Body of pancreas (tissue), 4 donors: ENCODE measurements around the gene GLCCI1. TPM values are rescaled to one million over a fixed set of nuclear protein-coding genes. Genes with fewer than 3 reads are reported as not detected.

ENCODE experiments used
- ATAC-seq: fragments of 150-250 bp; one replicate; pipeline ENCODE4 v1.9.1; 2016
- DNase-seq, 4 donors: peaks; one replicate each; pipeline ENCODE4 v3.0.0-alpha.2; 2019
- H3K27ac ChIP-seq, 4 donors: fragments of 200-600 bp; sonication (generic); 1 replicate in 3 of 4; 2 replicates in 1 of 4; pipeline versions ENCODE4 v1.5.1 to v1.6.1; 2016 to 2019; ENCODE audit warnings: mild to moderate bottlenecking in 1 of 4, mixed read lengths in 1 of 4, moderate library complexity in 1 of 4
- H3K27me3 ChIP-seq, 2 donors: fragments of 200-600 bp; sonication (generic); one replicate each; pipeline ENCODE4 v1.6.0; 2016; ENCODE audit warnings: mild to moderate bottlenecking in 1 of 2
- H3K36me3 ChIP-seq, 2 donors: fragments of 200-600 bp; sonication (generic); replicated peaks in 1 of 2; 2 replicates each; pipeline ENCODE4 v1.5.1; 2016; ENCODE audit warnings: low read depth in 2 of 2; ENCODE audit not compliant: insufficient read depth in 1 of 2
- H3K4me1 ChIP-seq: fragments of 200-600 bp; sonication (generic); one replicate; pipeline ENCODE4 v1.6.0; 2016
- H3K4me3 ChIP-seq, 2 donors: fragments of 200-600 bp; sonication (generic); 1 replicate in 1 of 2; 2 replicates in 1 of 2; pipeline ENCODE4 v1.5.1; 2016 to 2019
- H3K9me3 ChIP-seq, 3 donors: fragments of 200-600 bp; sonication (generic); 1 replicate in 2 of 3; 2 replicates in 1 of 3; pipeline ENCODE4 v1.5.1; 2016
- CTCF ChIP-seq, 7 experiments: fragments of 450-650 bp in 4 of 7; fragments of 200-600 bp in 3 of 7; sonication (generic) in 3 of 7; IDR thresholded peaks; one replicate each; pipeline ENCODE4 v1.5.1; 2016 to 2019; ENCODE audit warnings: antibody characterized with exemption in 7 of 7
- POLR2A ChIP-seq, 3 donors: fragments of 450-650 bp; IDR thresholded peaks; one replicate each; pipeline ENCODE4 v1.6.1; 2016; ENCODE audit warnings: antibody characterized with exemption in 3 of 3, mild to moderate bottlenecking in 2 of 3
- WGBS, 2 donors: methylation state at CpG; one replicate each; pipeline ENCODE4 v1.1.5; 2017; 5-methylcytosine and 5-hydroxymethylcytosine counted together
- intact Hi-C: fragments of 100-400 bp; cut with DNase I; formaldehyde crosslinking; loops from one replicate; pipeline ENCODE4 v1.15.1; 2023
- total RNA-seq, 2 donors: library from RNA; depleted of rRNA; stranded (reverse); fragments of >200 nt; gene quantifications; one replicate each; pipeline ENCODE4 v1.1.0, GENCODE V29; 2016

The GLCCI1 gene
- total RNA-seq, 2 donors from 2014 or later: 5.9 to 8.3 TPM

- Histone ChIP-seq H3K27ac (no peak overlapping the region), H3K36me3 (no peaks in the 10 kb centered on the region), H3K4me1 (peaks cover 18% of the 10 kb centered on the region), H3K9me3 (no peaks in the 10 kb centered on the region), H3K27me3 (no peaks in the 10 kb centered on the region), H3K4me3 (no peak overlapping the region)
- TF ChIP-seq CTCF (IDR thresholded peaks at IDR 0.05): no peak
- TF ChIP-seq POLR2A (IDR thresholded peaks at IDR 0.05): no peak
- DNase-seq: no peak
- 44 to 49% methylated on average over 7 of the region's 7 CpGs for WGBS, 2 donors
- intact Hi-C loops: no loop called here
- ATAC-seq: no peak
These were observed 45.8 kb upstream of the GLCCI1 start for GRCh38 chr7:7922684-7923385.

GRCh38 chr7:7923818-7924217, 44.8 kb upstream of the GLCCI1 start:
- H3K27me3 ChIP-seq: no peaks in the 10 kb centered on the region
- WGBS, 2 donors: 78 to 85% methylated on average over 1 of the region's 1 CpG
- no peaks in the 10 kb centered on the region for H3K9me3 ChIP-seq
- peaks cover 18% of the 10 kb centered on the region for H3K4me1 ChIP-seq
- intact Hi-C loops: no loop called here
- DNase-seq (no peak), ATAC-seq (no peak)
- no peak for TF ChIP-seq POLR2A (IDR thresholded peaks at IDR 0.05)
- TF ChIP-seq CTCF (IDR thresholded peaks at IDR 0.05): no peak
- H3K4me3 ChIP-seq: no peak overlapping the region
- H3K36me3 ChIP-seq: no peaks in the 10 kb centered on the region
- no peak overlapping the region for H3K27ac ChIP-seq

- no peaks in the 10 kb centered on the region for H3K27me3 ChIP-seq
- TF ChIP-seq CTCF (IDR thresholded peaks at IDR 0.05) (no peak), POLR2A (IDR thresholded peaks at IDR 0.05) (no peak)
- H3K4me1 ChIP-seq: peaks cover 17% of the 10 kb centered on the region
- H3K36me3 ChIP-seq: no peaks in the 10 kb centered on the region
- no peak for ATAC-seq
- no peak overlapping the region for H3K4me3 ChIP-seq
- H3K9me3 ChIP-seq: no peaks in the 10 kb centered on the region
- no peak for DNase-seq
- no peak overlapping the region for H3K27ac ChIP-seq
- intact Hi-C loops: no loop called here
These were observed 44.3 kb upstream of the GLCCI1 start for GRCh38 chr7:7924303-7924702.

- Histone ChIP-seq H3K9me3 (no peaks in the 10 kb centered on the region), H3K36me3 (no peaks in the 10 kb centered on the region), H3K4me1 (no peaks in the 10 kb centered on the region), H3K27me3 (no peaks in the 10 kb centered on the region), H3K27ac (no peak overlapping the region), H3K4me3 (no peak overlapping the region)
- WGBS, 2 donors: 83 to 89% methylated on average over 2 of the region's 2 CpGs
- DNase-seq: no peak
- intact Hi-C loops: no loop called here
- no peak for TF ChIP-seq CTCF (IDR thresholded peaks at IDR 0.05)
- TF ChIP-seq POLR2A (IDR thresholded peaks at IDR 0.05): no peak
- no peak for ATAC-seq
These were observed 37.0 kb upstream of the GLCCI1 start for GRCh38 chr7:7931626-7932025.

- Histone ChIP-seq H3K36me3 (no peaks in the 10 kb centered on the region), H3K4me3 (no peak overlapping the region), H3K4me1 (no peaks in the 10 kb centered on the region), H3K9me3 (no peaks in the 10 kb centered on the region), H3K27me3 (no peaks in the 10 kb centered on the region), H3K27ac (no peak overlapping the region)
- ATAC-seq: no peak
- intact Hi-C loops: no loop called here
- TF ChIP-seq CTCF (IDR thresholded peaks at IDR 0.05) (no peak), POLR2A (IDR thresholded peaks at IDR 0.05) (no peak)
- 94 to 97% methylated on average over 3 of the region's 3 CpGs for WGBS, 2 donors
- DNase-seq: no peak
These were observed 36.0 kb upstream of the GLCCI1 start for GRCh38 chr7:7932553-7932952.
